IMR-90 (cell line): ENCODE data around the gene GNAS-AS1. TPM values are rescaled to one million over a fixed set of nuclear protein-coding genes. Genes with fewer than 3 reads are reported as not detected.

Source experiments
- ATAC-seq: fragments of 200-7000 bp; cut with Tn5 transposase; 2 replicates; pipeline ENCODE4 v1.9.1; 2020; ENCODE audit warnings: low read depth, mild to moderate bottlenecking, moderate library complexity
- BruUV-seq: library from RNA; stranded (reverse); fragments of 400-500 nt; replicated peaks from 2 replicates; lab custom pipeline; 2021; lab: Mats Ljungman, UMichigan
- CTCF ChIA-PET: fragments of 300-600 bp; formaldehyde crosslinking; extraction: SDS; loops from one replicate; lab custom pipeline; 2021; ENCODE audit warnings: antibody characterized with exemption; lab: Yijun Ruan, JAX
- POLR2A ChIA-PET: fragments of 300-600 bp; sonication (Branson Sonifier 250); formaldehyde crosslinking; loops from one replicate; lab custom pipeline; 2022; ENCODE audit warnings: antibody characterized with exemption; ENCODE audit not compliant: unreplicated experiment; lab: Charles Lee
- DNase-seq: peaks from one replicate; pipeline ENCODE4 v3.0.0; 2013
- H2AFZ ChIP-seq: replicated peaks from 2 replicates; pipeline ENCODE3; 2013; ENCODE audit warnings: low read length, mild to moderate bottlenecking; ENCODE audit not compliant: poor library complexity
- H2AK5ac ChIP-seq: 2 replicates; pipeline ENCODE4 v1.6.1; 2013; ENCODE audit warnings: low read depth, low read length, inconsistent platforms
- H2AK9ac ChIP-seq: replicated peaks from 2 replicates; pipeline ENCODE3; 2013; ENCODE audit warnings: mild to moderate bottlenecking, low read depth, low read length, moderate library complexity; ENCODE audit not compliant: poor library complexity
- H2BK120ac ChIP-seq: 2 replicates; pipeline ENCODE4 v1.6.1; 2013; ENCODE audit warnings: low read depth, low read length, inconsistent platforms
- H2BK15ac ChIP-seq: 3 replicates; pipeline ENCODE4 v1.6.1; 2013; ENCODE audit warnings: low read depth, low read length, inconsistent platforms
- H2BK20ac ChIP-seq: 2 replicates; pipeline ENCODE4 v1.6.1; 2013; ENCODE audit warnings: low read depth, mild to moderate bottlenecking, inconsistent platforms, low read length, moderate library complexity
- H2BK5ac ChIP-seq: 2 replicates; pipeline ENCODE4 v1.6.1; 2013; ENCODE audit warnings: mild to moderate bottlenecking, low read depth, low read length, inconsistent platforms; ENCODE audit not compliant: poor library complexity, severe bottlenecking
- H3K14ac ChIP-seq: replicated peaks from 2 replicates; pipeline ENCODE4 v1.6.1; 2013; ENCODE audit warnings: low read depth, low read length, inconsistent platforms
- H3K18ac ChIP-seq: 2 replicates; pipeline ENCODE4 v1.6.1; 2013; ENCODE audit warnings: low read depth, low read length, control low read depth
- H3K23ac ChIP-seq: 2 replicates; pipeline ENCODE4 v1.6.1; 2013; ENCODE audit warnings: low read depth, low read length, inconsistent platforms
- H3K27ac ChIP-seq: 2 replicates; pipeline ENCODE4 v1.5.1; 2013; ENCODE audit warnings: mild to moderate bottlenecking, control low read depth, low read length; ENCODE audit not compliant: insufficient read depth
- H3K27me3 ChIP-seq: 2 replicates; pipeline ENCODE4 v1.6.1; 2013; ENCODE audit warnings: low read length; ENCODE audit not compliant: control insufficient read depth, insufficient read depth
- H3K36me3 ChIP-seq: 2 replicates; pipeline ENCODE4 v1.6.1; 2013; ENCODE audit warnings: low read length, mixed read lengths; ENCODE audit not compliant: control insufficient read depth, insufficient read depth
- H3K4ac ChIP-seq: 2 replicates; pipeline ENCODE4 v1.6.1; 2013; ENCODE audit warnings: low read depth, low read length, inconsistent platforms
- H3K4me1 ChIP-seq: 2 replicates; pipeline ENCODE4 v1.6.1; 2013; ENCODE audit warnings: low read length, mixed read lengths; ENCODE audit not compliant: control insufficient read depth, insufficient read depth
- H3K4me2 ChIP-seq: 2 replicates; pipeline ENCODE4 v1.6.1; 2013; ENCODE audit warnings: low read depth, mild to moderate bottlenecking, control low read depth, low read length, moderate library complexity
- H3K4me3 ChIP-seq: 2 replicates; pipeline ENCODE4 v1.5.1; 2013; ENCODE audit warnings: low read depth, mild to moderate bottlenecking, control low read depth, low read length, moderate library complexity; ENCODE audit not compliant: insufficient read depth
- H3K56ac ChIP-seq: 2 replicates; pipeline ENCODE4 v1.6.1; 2013; ENCODE audit warnings: low read length, inconsistent platforms; ENCODE audit not compliant: insufficient read depth; ENCODE audit errors: extremely low read depth
- H3K79me1 ChIP-seq, 2 experiments: 2 replicates each; pipeline ENCODE4 v1.6.1; 2013; ENCODE audit warnings: low read length in 2 of 2, inconsistent platforms in 1 of 2, low read depth in 1 of 2
- H3K9ac ChIP-seq: 2 replicates; pipeline ENCODE4 v1.6.1; 2013; ENCODE audit warnings: low read depth, low read length, control low read depth
- H3K9me1 ChIP-seq: 2 replicates; pipeline ENCODE4 v1.6.1; 2013; ENCODE audit warnings: low read length, inconsistent platforms; ENCODE audit not compliant: insufficient read depth
- H3K9me3 ChIP-seq: 2 replicates; pipeline ENCODE4 v1.6.1; 2013; ENCODE audit warnings: low read length; ENCODE audit not compliant: control insufficient read depth, insufficient read depth
- H4K20me1 ChIP-seq: 2 replicates; pipeline ENCODE4 v1.6.1; 2013; ENCODE audit warnings: low read length, inconsistent platforms; ENCODE audit not compliant: insufficient read depth
- H4K5ac ChIP-seq: 2 replicates; pipeline ENCODE4 v1.6.1; 2013; ENCODE audit warnings: mild to moderate bottlenecking, low read depth, low read length, control low read depth
- H4K8ac ChIP-seq, 2 experiments: 2 replicates each; pipeline ENCODE4 v1.6.1; 2013; ENCODE audit warnings: low read depth in 2 of 2, low read length in 2 of 2, control low read depth in 1 of 2, inconsistent platforms in 1 of 2
- H4K91ac ChIP-seq: 2 replicates; pipeline ENCODE4 v1.6.1; 2013; ENCODE audit warnings: low read depth, low read length, inconsistent platforms; ENCODE audit not compliant: insufficient read depth
- BHLHE40 ChIP-seq: fragments of 150-350 bp; IDR thresholded peaks from 2 replicates; pipeline ENCODE4 v1.6.1; 2016; ENCODE audit warnings: mild to moderate bottlenecking, low read depth, low read length
- CEBPB ChIP-seq: IDR thresholded peaks from 2 replicates; pipeline ENCODE4 v1.6.1; 2012; ENCODE audit warnings: low read depth, low read length, improper control_type of control experiment
- CHD1 ChIP-seq: IDR thresholded peaks from 2 replicates; pipeline ENCODE4 v1.6.1; 2012; ENCODE audit warnings: low read depth, low read length, improper control_type of control experiment
- MAFK ChIP-seq: IDR thresholded peaks from 2 replicates; pipeline ENCODE4 v1.6.1; 2012; ENCODE audit warnings: low read depth, low read length, improper control_type of control experiment
- MXI1 ChIP-seq: IDR thresholded peaks from 2 replicates; pipeline ENCODE4 v1.6.1; 2012; ENCODE audit warnings: low read depth, mild to moderate bottlenecking, low read length, moderate library complexity, borderline replicate concordance
- RAD21 ChIP-seq: IDR thresholded peaks from 2 replicates; pipeline ENCODE4 v1.6.1; 2012; ENCODE audit warnings: low read length, improper control_type of control experiment
- RCOR1 ChIP-seq: IDR thresholded peaks from 2 replicates; pipeline ENCODE4 v1.6.1; 2012; ENCODE audit warnings: mild to moderate bottlenecking, low read length, improper control_type of control experiment; ENCODE audit not compliant: insufficient replicate concordance
- WGBS, 2 experiments: methylation state at CpG; one replicate each; pipeline versions ENCODE4 v1.1.5 to v1.1.7; 2013; ENCODE audit warnings: missing lambda C conversion rate in 2 of 2; ENCODE audit not compliant: insufficient read length in 1 of 2; ENCODE audit errors: extremely low coverage in 2 of 2; 5-methylcytosine and 5-hydroxymethylcytosine counted together
- dilution Hi-C: fragments of 300-500 bp; cut with HindIII; formaldehyde crosslinking; loops from one replicate; pipeline ENCODE4 v1.14.3; 2018; ENCODE audit warnings: low sequenced_read_pairs; ENCODE audit not compliant: unreplicated experiment
- in situ Hi-C: fragments of 300-500 bp; cut with MboI; formaldehyde crosslinking; loops from 3 replicates; pipeline ENCODE4 v1.14.3; 2019; ENCODE audit warnings: low sequenced_read_pairs, inconsistent platforms, mixed read lengths
- intact Hi-C: fragments of 100-400 bp; cut with micrococcal nuclease; formaldehyde crosslinking; loops from 2 replicates; pipeline ENCODE4 v1.10.0; 2022
- polyA plus RNA-seq, 3 experiments: library from polyadenylated mRNA; depleted of rRNA; stranded (reverse); fragments of >200 nt; gene quantifications; 2 replicates each; pipeline ENCODE4 v1.2.3, GENCODE V29; 2012; ENCODE audit warnings: low replicate concordance in 1 of 3
- total RNA-seq: library from RNA; depleted of rRNA; stranded (reverse); fragments of >200 nt; gene quantifications from 2 replicates; pipeline ENCODE4 v1.2.3, GENCODE V29; 2012
- TF ChIP-seq, protein P1 (sequence below): fragments of 150-350 bp; IDR thresholded peaks from 2 replicates; pipeline ENCODE4 v1.6.1; 2016; ENCODE audit warnings: low read depth, mild to moderate bottlenecking, low read length, moderate library complexity, borderline replicate concordance
- TF ChIP-seq, protein P2 (sequence below): conservative IDR thresholded peaks from 2 replicates; pipeline ENCODE4 v1.5.1; 2012; ENCODE audit warnings: mild to moderate bottlenecking, low read depth, low read length, improper control_type of control experiment
- TF ChIP-seq, protein P3 (sequence below): fragments of 150-350 bp; IDR thresholded peaks from 2 replicates; pipeline ENCODE4 v1.6.1; 2017; ENCODE audit warnings: mild to moderate bottlenecking, antibody characterized with exemption, low read length, low read depth

GNAS-AS1 gene
- total and polyA plus RNA-seq, 2 of the 4 experiments (the other 2 are of a cell fraction): 0.54 to 0.60 TPM

DNA sequence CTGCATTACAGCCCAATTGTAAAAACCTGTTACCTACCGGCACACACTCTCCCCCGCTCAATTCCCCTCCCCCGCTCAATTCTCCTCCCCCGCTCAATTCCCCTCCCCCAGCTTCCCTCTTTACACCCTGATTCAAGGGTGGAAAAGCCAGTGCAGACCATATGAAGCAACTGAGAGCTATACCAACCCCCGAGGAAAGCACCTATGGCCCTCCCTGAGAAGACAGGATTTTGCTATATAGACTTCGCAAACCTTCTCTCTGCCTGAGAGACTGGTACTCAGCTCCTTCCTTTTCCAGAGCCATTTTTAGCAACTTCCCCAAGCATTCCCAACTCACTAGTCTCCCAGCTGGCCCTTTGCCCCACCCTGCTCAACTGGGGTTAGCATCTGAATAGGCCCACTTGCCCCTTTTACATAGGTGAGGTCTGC is 7.6 kb downstream of the GNAS-AS1 start:
- in situ Hi-C loops (no loop called here), intact Hi-C loops (no loop called here), dilution Hi-C loops (no loop called here)
- no peak overlapping the region for H3K14ac ChIP-seq
- no peaks in the 10 kb centered on the region; the same call in 1 of the 2 replicates for H3K4me1 ChIP-seq
- no peak overlapping the region for H3K56ac ChIP-seq
- no peak overlapping the region for H4K91ac ChIP-seq
- H2BK20ac ChIP-seq: no peak overlapping the region
- H3K9me1 ChIP-seq: no peaks in the 10 kb centered on the region
- H3K36me3 ChIP-seq: peaks cover 3% of the 10 kb centered on the region
- no peaks in the 10 kb centered on the region for H3K9me3 ChIP-seq
- POLR2A ChIA-PET: no interaction called here
- H3K4me2 ChIP-seq: no peak overlapping the region
- no peak overlapping the region for H3K18ac ChIP-seq
- no peak overlapping the region for H3K4me3 ChIP-seq
- DNase-seq: no peak
- no peak overlapping the region for H4K8ac ChIP-seq
- ATAC-seq: no peak
- no peak overlapping the region for H3K27ac ChIP-seq
- H3K27me3 ChIP-seq: peaks cover 56% of the 10 kb centered on the region
- WGBS, 2 experiments: no CpG with 5 or more reads among the region's 6 CpGs
- no peak overlapping the region for H2AK9ac ChIP-seq
- CTCF ChIA-PET: no interaction called here
- no peak overlapping the region for H3K23ac ChIP-seq
- H3K9ac ChIP-seq: no peak overlapping the region
- no peak overlapping the region for H2BK15ac ChIP-seq
- H2AFZ ChIP-seq: no peak overlapping the region
- H4K20me1 ChIP-seq: no peaks in the 10 kb centered on the region
- no peak overlapping the region for H3K4ac ChIP-seq
- no peak for TF ChIP-seq BHLHE40
- no peak for TF ChIP-seq MAFK
- no peak for TF ChIP-seq CHD1
- TF ChIP-seq, protein P1, sequence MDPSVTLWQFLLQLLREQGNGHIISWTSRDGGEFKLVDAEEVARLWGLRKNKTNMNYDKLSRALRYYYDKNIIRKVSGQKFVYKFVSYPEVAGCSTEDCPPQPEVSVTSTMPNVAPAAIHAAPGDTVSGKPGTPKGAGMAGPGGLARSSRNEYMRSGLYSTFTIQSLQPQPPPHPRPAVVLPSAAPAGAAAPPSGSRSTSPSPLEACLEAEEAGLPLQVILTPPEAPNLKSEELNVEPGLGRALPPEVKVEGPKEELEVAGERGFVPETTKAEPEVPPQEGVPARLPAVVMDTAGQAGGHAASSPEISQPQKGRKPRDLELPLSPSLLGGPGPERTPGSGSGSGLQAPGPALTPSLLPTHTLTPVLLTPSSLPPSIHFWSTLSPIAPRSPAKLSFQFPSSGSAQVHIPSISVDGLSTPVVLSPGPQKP: no peak
- TF ChIP-seq RCOR1: no peak
- TF ChIP-seq CEBPB: no peak
- TF ChIP-seq, protein P2, sequence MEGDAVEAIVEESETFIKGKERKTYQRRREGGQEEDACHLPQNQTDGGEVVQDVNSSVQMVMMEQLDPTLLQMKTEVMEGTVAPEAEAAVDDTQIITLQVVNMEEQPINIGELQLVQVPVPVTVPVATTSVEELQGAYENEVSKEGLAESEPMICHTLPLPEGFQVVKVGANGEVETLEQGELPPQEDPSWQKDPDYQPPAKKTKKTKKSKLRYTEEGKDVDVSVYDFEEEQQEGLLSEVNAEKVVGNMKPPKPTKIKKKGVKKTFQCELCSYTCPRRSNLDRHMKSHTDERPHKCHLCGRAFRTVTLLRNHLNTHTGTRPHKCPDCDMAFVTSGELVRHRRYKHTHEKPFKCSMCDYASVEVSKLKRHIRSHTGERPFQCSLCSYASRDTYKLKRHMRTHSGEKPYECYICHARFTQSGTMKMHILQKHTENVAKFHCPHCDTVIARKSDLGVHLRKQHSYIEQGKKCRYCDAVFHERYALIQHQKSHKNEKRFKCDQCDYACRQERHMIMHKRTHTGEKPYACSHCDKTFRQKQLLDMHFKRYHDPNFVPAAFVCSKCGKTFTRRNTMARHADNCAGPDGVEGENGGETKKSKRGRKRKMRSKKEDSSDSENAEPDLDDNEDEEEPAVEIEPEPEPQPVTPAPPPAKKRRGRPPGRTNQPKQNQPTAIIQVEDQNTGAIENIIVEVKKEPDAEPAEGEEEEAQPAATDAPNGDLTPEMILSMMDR: no peak
- no peak for TF ChIP-seq RAD21
- TF ChIP-seq MXI1: no peak
- TF ChIP-seq, protein P3, sequence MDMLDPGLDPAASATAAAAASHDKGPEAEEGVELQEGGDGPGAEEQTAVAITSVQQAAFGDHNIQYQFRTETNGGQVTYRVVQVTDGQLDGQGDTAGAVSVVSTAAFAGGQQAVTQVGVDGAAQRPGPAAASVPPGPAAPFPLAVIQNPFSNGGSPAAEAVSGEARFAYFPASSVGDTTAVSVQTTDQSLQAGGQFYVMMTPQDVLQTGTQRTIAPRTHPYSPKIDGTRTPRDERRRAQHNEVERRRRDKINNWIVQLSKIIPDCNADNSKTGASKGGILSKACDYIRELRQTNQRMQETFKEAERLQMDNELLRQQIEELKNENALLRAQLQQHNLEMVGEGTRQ: no peak
- no peak overlapping the region for H2AK5ac ChIP-seq
- H3K79me1 ChIP-seq: no peaks in the 10 kb centered on the region; a peak in 1 of 4 replicates
- H2BK5ac ChIP-seq: no peak overlapping the region
- no TSS peak for BruUV-seq
- H2BK120ac ChIP-seq: no peak overlapping the region
- H4K5ac ChIP-seq: no peak overlapping the region
